Testis (tissue), 2 donors: ENCODE results near the gene FAM222A.

Source experiments
- CTCF ChIP-seq, 3 experiments: fragments of 450-650 bp in 2 of 3; fragments of 200-600 bp in 1 of 3; sonication (generic) in 1 of 3; IDR thresholded peaks; one replicate each; pipeline ENCODE4 v1.5.1; 2016 to 2019; ENCODE audit warnings: antibody characterized with exemption in 3 of 3, mild to moderate bottlenecking in 2 of 3, moderate library complexity in 1 of 3
- POLR2A ChIP-seq: fragments of 450-650 bp; IDR thresholded peaks from one replicate; pipeline ENCODE4 v1.6.1; 2017; ENCODE audit warnings: antibody characterized with exemption, mild to moderate bottlenecking, moderate library complexity

- TF ChIP-seq CTCF (IDR thresholded peaks at IDR 0.05) (no peak), POLR2A (no peak)
Measured at GRCh38 chr12:109680264-109681005, 33.2 kb upstream of the FAM222A start.
